Brain microvascular endothelial cell (primary cell): ENCODE results near the gene KIAA1549.

Experiments
- DNase-seq: peaks from one replicate; pipeline ENCODE4 v3.0.0-alpha.2; 2020
- H3K27ac ChIP-seq: fragments of 250-450 bp; sonication (Bioruptor Pico); 2 replicates; pipeline ENCODE4 v1.5.1; 2020; ENCODE audit warnings: mild to moderate bottlenecking, moderate library complexity
- H3K27me3 ChIP-seq: fragments of 250-450 bp; sonication (Bioruptor Pico); replicated peaks from 2 replicates; pipeline ENCODE4 v1.5.1; 2020; ENCODE audit warnings: mild to moderate bottlenecking
- H3K36me3 ChIP-seq: fragments of 250-450 bp; sonication (Bioruptor Pico); replicated peaks from 2 replicates; pipeline ENCODE4 v1.5.1; 2020; ENCODE audit warnings: mild to moderate bottlenecking
- H3K4me3 ChIP-seq: 2 replicates; pipeline ENCODE4 v1.5.1; 2011; ENCODE audit warnings: low read depth, mild to moderate bottlenecking, control low read depth, low read length, moderate library complexity
- in situ Hi-C: cut with HindIII; loops from 2 replicates; pipeline ENCODE4 v1.10.0; 2017; ENCODE audit warnings: low sequenced_read_pairs, low pct_ligation_motif_present
- TF ChIP-seq, protein P1 (sequence below): IDR thresholded peaks from 2 replicates; pipeline ENCODE4 v1.5.1; 2011; ENCODE audit warnings: low read depth, mild to moderate bottlenecking, moderate library complexity, low read length, control low read depth, inconsistent platforms; ENCODE audit errors: missing control alignments

KIAA1549 gene

GRCh38 chr7:138848056-138848980 is 132.9 kb downstream of the KIAA1549 start:
- no peak for DNase-seq

DNA sequence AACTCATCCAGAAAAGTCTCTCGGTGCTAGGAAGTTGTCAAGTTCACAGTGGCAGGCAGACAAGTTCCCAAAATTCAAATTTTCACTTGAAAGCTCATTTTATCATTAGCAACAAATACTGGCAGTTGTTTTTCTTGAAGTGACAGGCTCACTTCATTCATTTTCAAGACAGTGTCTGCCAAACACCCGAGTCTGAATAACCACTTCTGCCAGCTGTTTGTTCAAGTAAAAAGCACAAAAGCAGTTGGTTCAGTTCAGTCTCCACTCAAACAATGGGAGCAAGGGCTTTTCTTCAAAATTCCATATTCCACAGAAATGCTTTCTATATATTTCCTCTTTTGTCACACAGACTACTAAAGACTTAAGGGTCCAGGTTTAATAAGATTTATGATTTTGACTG is 135.5 kb downstream of the KIAA1549 start:
- TF ChIP-seq, protein P1, sequence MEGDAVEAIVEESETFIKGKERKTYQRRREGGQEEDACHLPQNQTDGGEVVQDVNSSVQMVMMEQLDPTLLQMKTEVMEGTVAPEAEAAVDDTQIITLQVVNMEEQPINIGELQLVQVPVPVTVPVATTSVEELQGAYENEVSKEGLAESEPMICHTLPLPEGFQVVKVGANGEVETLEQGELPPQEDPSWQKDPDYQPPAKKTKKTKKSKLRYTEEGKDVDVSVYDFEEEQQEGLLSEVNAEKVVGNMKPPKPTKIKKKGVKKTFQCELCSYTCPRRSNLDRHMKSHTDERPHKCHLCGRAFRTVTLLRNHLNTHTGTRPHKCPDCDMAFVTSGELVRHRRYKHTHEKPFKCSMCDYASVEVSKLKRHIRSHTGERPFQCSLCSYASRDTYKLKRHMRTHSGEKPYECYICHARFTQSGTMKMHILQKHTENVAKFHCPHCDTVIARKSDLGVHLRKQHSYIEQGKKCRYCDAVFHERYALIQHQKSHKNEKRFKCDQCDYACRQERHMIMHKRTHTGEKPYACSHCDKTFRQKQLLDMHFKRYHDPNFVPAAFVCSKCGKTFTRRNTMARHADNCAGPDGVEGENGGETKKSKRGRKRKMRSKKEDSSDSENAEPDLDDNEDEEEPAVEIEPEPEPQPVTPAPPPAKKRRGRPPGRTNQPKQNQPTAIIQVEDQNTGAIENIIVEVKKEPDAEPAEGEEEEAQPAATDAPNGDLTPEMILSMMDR: no peak

More at GRCh38 chr7:138848056-138848980, 132.9 kb downstream of the KIAA1549 start:
- H3K27ac ChIP-seq: no peak overlapping the region
- no peaks in the 10 kb centered on the region for H3K27me3 ChIP-seq
- no peak overlapping the region for H3K4me3 ChIP-seq
- TF ChIP-seq, protein P1: no peak
- in situ Hi-C loops: no loop called here
- H3K36me3 ChIP-seq: no peaks in the 10 kb centered on the region

GRCh38 chr7:138843632-138844580 is 137.3 kb downstream of the KIAA1549 start:
- no peaks in the 10 kb centered on the region for H3K27me3 ChIP-seq
- TF ChIP-seq, protein P1: no peak
- H3K36me3 ChIP-seq: no peaks in the 10 kb centered on the region
- H3K4me3 ChIP-seq: no peak overlapping the region
- no peak overlapping the region for H3K27ac ChIP-seq
- DNase-seq: no peak
- in situ Hi-C loops: no loop called here

More for the DNA sequence above, 135.5 kb downstream of the KIAA1549 start:
- no peaks in the 10 kb centered on the region for H3K27me3 ChIP-seq
- H3K27ac ChIP-seq: no peak overlapping the region
- no peak for DNase-seq
- in situ Hi-C loops: no loop called here
- no peaks in the 10 kb centered on the region for H3K36me3 ChIP-seq
- H3K4me3 ChIP-seq: no peak overlapping the region

DNA sequence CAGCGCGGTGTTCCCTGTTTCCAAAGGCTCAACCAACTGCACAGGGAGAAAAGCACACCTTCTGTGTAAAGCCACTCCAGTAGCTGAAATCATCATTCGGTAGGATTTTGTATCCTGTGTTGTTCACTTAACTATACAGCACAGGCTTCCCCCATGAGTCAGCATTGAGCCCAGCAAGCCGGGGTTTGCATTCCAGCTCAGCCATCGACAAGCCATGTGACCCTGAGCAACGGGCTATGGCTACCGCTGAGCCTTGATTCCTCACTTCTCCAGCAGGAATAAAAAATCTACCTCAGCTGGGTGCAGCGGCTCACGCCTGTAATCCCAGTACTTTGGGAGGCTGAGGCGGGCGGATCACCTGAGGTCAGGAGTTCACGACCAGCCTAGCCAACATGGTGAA is 139.1 kb downstream of the KIAA1549 start:
- peak; percentile 89 for DNase-seq
- in situ Hi-C loops: no loop called here
- H3K36me3 ChIP-seq: no peaks in the 10 kb centered on the region
- TF ChIP-seq, protein P1: no peak
- peak overlapping the region; percentile 44 for H3K27ac ChIP-seq
- H3K4me3 ChIP-seq: no peak overlapping the region
- no peaks in the 10 kb centered on the region for H3K27me3 ChIP-seq

DNA sequence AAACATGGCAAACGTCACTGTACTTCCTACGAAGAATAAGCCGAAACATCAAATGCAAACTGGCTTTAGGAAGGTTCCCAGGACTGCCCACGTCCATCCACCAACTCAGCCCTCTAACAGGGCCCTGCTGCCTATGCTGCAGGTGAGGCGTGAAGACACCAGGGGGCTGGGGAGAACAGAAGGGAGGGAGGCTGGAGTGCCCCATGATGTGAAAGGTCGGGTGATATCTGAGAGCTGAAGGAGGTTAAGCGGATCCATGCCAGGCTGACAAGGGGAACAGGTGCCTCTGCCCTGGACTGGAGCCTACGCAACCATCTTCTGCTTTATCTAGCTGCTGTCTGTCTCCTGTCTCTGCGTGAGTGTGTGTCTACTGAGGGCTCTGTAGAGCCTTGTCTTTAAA is 143.0 kb downstream of the KIAA1549 start:
- Histone ChIP-seq H3K4me3 (no peak overlapping the region), H3K36me3 (no peaks in the 10 kb centered on the region), H3K27ac (no peak overlapping the region), H3K27me3 (no peaks in the 10 kb centered on the region)
- DNase-seq: no peak
- TF ChIP-seq, protein P1: no peak
- in situ Hi-C loops: no loop called here
